ENCODE measurements around the gene CAMK4.

DNA sequence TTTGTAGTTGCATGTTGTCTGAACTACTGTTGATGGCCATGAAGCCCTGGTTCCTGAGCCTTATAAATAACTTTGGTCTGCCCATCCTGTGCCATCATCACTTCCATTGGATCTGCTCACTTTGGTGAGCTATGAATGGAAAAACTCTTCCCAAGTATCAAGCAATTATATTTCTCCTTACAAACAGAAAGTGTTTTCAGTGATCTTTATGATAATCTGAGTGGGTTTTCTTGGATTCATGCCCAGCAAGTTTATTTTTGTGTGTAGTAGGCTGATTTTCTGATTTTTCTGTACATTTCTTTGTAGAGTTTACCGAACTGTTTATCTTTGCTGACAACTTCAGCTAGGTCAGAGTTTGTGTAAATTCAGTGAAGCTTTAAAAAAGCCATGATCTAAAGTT is 31.0 kb downstream of the CAMK4 start:
- TF ChIP-seq, protein P1, sequence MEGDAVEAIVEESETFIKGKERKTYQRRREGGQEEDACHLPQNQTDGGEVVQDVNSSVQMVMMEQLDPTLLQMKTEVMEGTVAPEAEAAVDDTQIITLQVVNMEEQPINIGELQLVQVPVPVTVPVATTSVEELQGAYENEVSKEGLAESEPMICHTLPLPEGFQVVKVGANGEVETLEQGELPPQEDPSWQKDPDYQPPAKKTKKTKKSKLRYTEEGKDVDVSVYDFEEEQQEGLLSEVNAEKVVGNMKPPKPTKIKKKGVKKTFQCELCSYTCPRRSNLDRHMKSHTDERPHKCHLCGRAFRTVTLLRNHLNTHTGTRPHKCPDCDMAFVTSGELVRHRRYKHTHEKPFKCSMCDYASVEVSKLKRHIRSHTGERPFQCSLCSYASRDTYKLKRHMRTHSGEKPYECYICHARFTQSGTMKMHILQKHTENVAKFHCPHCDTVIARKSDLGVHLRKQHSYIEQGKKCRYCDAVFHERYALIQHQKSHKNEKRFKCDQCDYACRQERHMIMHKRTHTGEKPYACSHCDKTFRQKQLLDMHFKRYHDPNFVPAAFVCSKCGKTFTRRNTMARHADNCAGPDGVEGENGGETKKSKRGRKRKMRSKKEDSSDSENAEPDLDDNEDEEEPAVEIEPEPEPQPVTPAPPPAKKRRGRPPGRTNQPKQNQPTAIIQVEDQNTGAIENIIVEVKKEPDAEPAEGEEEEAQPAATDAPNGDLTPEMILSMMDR (IDR thresholded peaks at IDR 0.05; ENCODE audit: low read depth, low read length, poor library complexity, severe bottlenecking) = no peak
- TF ChIP-seq EZH2phosphoT487 (IDR thresholded peaks at IDR 0.05; ENCODE audit: borderline replicate concordance, low read length) = no peak
